Measurements from ENCODE around the gene SYNM. TPM values are rescaled to one million over a fixed set of nuclear protein-coding genes. Genes with fewer than 3 reads are reported as not detected.
A peak's percentile ranks its signal among the peaks of the same experiment; 100 is the strongest.

The SYNM gene
- total RNA-seq, 1 donor from 2014 or later: 378 TPM

DNA sequence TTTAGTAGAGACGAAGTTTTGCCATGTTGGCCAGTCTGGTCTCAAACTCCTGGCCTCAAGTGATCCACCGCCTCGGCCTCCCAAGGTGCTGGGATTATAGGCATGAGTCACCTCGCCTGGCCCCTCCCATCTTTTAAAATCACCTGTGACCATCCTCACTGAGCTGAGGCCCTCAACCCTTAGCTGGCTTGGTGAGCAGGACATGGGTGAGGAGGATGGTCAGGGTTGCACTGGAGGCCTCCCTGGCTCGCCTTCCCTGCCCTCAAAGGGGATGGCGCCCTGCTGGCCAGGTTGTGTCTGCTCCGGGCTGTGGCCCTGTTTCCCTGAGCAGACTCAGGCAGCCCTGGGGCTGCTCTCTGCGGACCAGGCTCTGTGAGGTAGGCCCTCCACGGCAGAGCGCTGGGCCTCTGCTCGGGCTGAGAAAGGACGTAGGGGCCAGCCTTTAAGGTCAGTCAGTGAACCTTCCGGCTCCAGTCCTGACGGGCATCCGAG, 33.7 kb downstream of the SYNM start:
- intact Hi-C loops (cut with micrococcal nuclease): no loop called here
- Histone ChIP-seq H3K36me3 (peaks cover 30% of the 10 kb centered on the region), H3K4me3 (no peak overlapping the region), H3K9me3 (replicated peaks) (no peaks in the 10 kb centered on the region), H3K4me1 (peaks cover 56% of the 10 kb centered on the region), H3K27me3 (ENCODE audit: low read depth) (no peaks in the 10 kb centered on the region), H3K27ac (replicated peaks) (peak overlapping the region; percentile 48)
- TF ChIP-seq, protein P1, sequence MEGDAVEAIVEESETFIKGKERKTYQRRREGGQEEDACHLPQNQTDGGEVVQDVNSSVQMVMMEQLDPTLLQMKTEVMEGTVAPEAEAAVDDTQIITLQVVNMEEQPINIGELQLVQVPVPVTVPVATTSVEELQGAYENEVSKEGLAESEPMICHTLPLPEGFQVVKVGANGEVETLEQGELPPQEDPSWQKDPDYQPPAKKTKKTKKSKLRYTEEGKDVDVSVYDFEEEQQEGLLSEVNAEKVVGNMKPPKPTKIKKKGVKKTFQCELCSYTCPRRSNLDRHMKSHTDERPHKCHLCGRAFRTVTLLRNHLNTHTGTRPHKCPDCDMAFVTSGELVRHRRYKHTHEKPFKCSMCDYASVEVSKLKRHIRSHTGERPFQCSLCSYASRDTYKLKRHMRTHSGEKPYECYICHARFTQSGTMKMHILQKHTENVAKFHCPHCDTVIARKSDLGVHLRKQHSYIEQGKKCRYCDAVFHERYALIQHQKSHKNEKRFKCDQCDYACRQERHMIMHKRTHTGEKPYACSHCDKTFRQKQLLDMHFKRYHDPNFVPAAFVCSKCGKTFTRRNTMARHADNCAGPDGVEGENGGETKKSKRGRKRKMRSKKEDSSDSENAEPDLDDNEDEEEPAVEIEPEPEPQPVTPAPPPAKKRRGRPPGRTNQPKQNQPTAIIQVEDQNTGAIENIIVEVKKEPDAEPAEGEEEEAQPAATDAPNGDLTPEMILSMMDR (IDR thresholded peaks at IDR 0.05; ENCODE audit: borderline replicate concordance): no peak
- no peak for DNase-seq

DNA sequence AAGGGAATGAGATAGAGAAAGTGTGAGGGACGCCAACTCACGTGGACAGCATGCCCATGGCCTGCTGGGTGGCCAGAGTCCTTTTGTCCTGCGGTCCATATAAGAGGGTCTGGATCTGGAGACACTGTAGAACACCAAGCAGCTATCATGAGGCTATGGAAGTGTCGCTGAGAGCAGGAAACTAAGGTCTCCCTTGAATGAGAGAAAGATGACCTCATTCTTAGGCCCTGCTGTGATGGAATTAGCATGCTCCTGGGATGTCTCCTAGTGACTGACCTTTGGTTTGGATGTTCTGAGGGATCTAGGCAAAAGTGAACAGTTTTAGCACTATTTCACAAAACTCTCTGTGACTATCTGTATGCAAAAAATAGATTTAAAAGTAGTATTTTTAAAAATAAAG, 34.4 kb downstream of the SYNM start:
- Histone ChIP-seq H3K4me1 (peaks cover 56% of the 10 kb centered on the region), H3K27me3 (ENCODE audit: low read depth) (no peaks in the 10 kb centered on the region), H3K36me3 (peaks cover 25% of the 10 kb centered on the region), H3K4me3 (no peak overlapping the region), H3K27ac (replicated peaks) (peak overlapping the region; percentile 48), H3K9me3 (replicated peaks) (no peaks in the 10 kb centered on the region)
- TF ChIP-seq, protein P1 (IDR thresholded peaks at IDR 0.05; ENCODE audit: borderline replicate concordance): no peak
- intact Hi-C loops (cut with micrococcal nuclease): no loop called here
- DNase-seq: no peak

DNA sequence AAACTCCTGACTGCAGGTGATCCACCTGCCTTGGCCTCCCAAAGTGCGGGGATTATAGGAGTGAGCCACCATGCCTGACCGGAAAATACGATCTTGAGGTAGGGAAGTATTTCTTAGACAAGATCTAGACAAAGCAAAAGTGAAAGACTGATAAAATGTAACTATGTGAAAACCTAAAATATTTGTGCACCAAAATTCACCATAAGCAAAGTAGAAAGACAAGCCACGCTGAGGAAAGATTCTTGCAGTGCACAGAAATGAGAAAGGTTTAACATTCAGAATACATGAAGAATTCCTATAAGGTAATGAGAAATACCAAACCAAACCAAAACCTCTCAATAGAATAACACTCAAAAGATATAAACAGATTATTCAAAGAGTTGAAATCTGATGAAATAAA, 35.7 kb downstream of the SYNM start:
- intact Hi-C loops (cut with micrococcal nuclease): no loop called here
- peaks cover 21% of the 10 kb centered on the region for H3K36me3 ChIP-seq
- no peaks in the 10 kb centered on the region for H3K27me3 ChIP-seq (ENCODE audit: low read depth)
- peaks cover 46% of the 10 kb centered on the region for H3K4me1 ChIP-seq
- no peak for DNase-seq
- no peaks in the 10 kb centered on the region for H3K9me3 ChIP-seq (replicated peaks)
- H3K4me3 ChIP-seq: no peak overlapping the region
- TF ChIP-seq, protein P1 (IDR thresholded peaks at IDR 0.05; ENCODE audit: borderline replicate concordance): no peak
- H3K27ac ChIP-seq (replicated peaks): no peak overlapping the region

DNA sequence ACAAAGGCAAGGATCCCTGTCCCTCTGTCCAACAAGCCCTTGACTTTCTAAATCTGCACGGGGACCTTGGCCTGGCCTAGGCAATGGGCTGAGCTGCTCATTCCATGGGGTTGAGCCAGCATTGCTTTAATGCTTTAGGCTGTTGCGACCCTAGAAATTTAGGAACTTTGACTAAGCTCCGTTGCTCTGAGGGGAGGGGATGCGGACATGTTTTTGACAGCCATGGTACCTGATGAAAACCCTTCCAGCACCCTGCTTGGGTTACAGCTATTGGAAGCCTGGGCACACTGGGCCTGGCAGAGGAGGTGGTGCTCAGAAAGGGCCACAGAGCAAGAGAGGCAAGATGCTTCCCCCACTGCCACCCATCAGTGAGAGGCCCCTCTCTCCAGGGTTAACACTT, 37.1 kb downstream of the SYNM start:
- no peak for DNase-seq
- no peaks in the 10 kb centered on the region for H3K27me3 ChIP-seq (ENCODE audit: low read depth)
- peaks cover 37% of the 10 kb centered on the region for H3K4me1 ChIP-seq
- TF ChIP-seq, protein P1 (IDR thresholded peaks at IDR 0.05; ENCODE audit: borderline replicate concordance): no peak
- H3K4me3 ChIP-seq: no peak overlapping the region
- H3K36me3 ChIP-seq: peaks cover 18% of the 10 kb centered on the region
- intact Hi-C loops (cut with micrococcal nuclease): no loop called here
- H3K9me3 ChIP-seq (replicated peaks): no peaks in the 10 kb centered on the region
- peak overlapping the region; percentile 71 for H3K27ac ChIP-seq (replicated peaks)

DNA sequence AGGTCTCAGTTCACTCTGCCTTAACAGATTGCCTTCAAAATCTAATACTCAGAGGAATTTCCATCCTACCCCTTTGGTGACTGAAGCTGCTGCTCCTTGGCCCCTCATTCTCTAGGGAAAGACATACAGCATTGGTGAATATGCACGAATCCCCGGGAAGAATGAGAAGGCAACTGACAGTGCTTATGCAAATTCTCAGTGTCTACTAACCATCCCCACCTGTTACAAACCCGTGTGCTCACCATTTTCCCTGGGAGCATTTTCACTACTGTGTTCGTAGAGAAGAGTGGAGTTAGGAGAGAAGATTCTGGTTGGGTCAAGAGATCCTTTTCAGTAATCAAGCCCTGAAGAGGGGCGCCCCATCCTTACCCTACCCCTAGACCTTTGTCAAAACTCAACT, 37.7 kb downstream of the SYNM start:
- H3K36me3 ChIP-seq: peaks cover 11% of the 10 kb centered on the region
- DNase-seq: no peak
- no peaks in the 10 kb centered on the region for H3K27me3 ChIP-seq (ENCODE audit: low read depth)
- TF ChIP-seq, protein P1 (IDR thresholded peaks at IDR 0.05; ENCODE audit: borderline replicate concordance): no peak
- H3K9me3 ChIP-seq (replicated peaks): no peaks in the 10 kb centered on the region
- intact Hi-C loops (cut with micrococcal nuclease): no loop called here
- H3K4me3 ChIP-seq: no peak overlapping the region
- peaks cover 37% of the 10 kb centered on the region for H3K4me1 ChIP-seq
- peak overlapping the region; percentile 71 for H3K27ac ChIP-seq (replicated peaks)
